ENCODE data around the gene CNN1. TPM values are rescaled to one million over a fixed set of nuclear protein-coding genes. Genes with fewer than 3 reads are reported as not detected.

The CNN1 gene
- total and polyA plus RNA-seq, 2 of the 8 experiments (the other 6 are each of a cell fraction or from before 2014, with no cell fraction given), result 29.8 to 50.8 TPM

DNA sequence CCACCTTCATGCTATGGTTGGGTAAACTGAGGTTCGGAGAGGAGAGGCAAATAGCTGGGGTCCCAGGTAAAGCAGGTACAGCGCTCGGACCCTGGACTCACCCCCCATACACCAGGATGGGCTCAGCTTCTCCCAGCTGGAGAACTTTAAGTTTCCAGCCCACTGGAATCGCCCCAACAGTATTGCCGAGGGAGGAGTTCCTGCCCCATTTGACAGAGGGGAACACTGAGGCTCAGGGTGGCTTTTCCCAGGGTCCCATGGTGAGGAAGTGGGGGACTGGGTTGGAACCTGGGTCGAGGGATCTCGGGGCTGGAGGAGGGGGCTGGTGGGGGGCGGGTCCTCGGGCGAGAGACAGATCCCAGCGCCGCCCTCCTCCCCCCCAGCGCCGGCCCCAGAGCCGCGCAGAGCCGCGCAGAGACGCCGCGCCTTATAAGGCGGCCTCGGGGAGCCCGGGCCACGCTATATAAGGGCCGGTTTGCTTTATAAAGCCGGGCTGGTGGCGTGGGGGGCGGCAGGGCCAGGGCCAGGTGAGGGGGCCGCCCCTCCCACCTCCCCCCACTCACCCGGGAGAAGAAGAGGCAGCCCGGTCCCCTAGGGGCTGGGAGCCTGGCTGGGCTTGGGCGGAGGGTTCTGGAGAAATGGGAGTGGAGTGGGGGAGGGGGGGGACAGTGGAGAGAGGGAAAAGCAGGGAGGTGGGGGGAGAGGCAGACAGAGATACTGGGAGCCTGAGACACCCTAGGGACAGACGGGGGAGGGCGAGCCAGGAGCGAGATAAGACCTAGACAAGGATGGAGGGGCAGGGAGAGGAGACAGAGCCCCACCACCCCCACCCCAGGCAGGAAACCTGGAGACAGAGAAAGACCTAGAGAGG is 1.1 kb downstream of the CNN1 start:
- Histone ChIP-seq H2BK20ac (ENCODE audit: low read length) (no peak overlapping the region), H3K27me3 (replicated peaks in 1 of 4; ENCODE audit: control insufficient read depth in 3 of 4, extremely low read depth in 1 of 4, insufficient read depth in 3 of 4, low read length in 3 of 4) (no peaks in the 10 kb centered on the region; a peak in 1 of 7 replicates), H3K23ac (ENCODE audit: insufficient read length) (no peak overlapping the region), H3K4me2 (ENCODE audit: insufficient read depth in 1 of 2, low read depth in 2 of 2, low read length in 2 of 2) (peak overlapping the region; percentile 73 to 78), H4K5ac (ENCODE audit: insufficient read length, low read depth, low read length) (no peak overlapping the region), H3K9me3 (ENCODE audit: insufficient read depth in 2 of 2, low read depth in 1 of 2, low read length in 1 of 2) (no peaks in the 10 kb centered on the region), H3K4me1 (replicated peaks in 1 of 4; ENCODE audit: control insufficient read depth in 3 of 4, insufficient read depth in 4 of 4, low read length in 3 of 4) (peaks cover 4 to 20% (median 18%) of the 10 kb centered on the region in 4 experiments), H2AFZ (ENCODE audit: low read length) (no peak overlapping the region), H2AK5ac (ENCODE audit: low read depth, low read length) (no peak overlapping the region), H4K91ac (replicated peaks; ENCODE audit: insufficient read length, low read length) (no peak overlapping the region), H3K27ac (ENCODE audit: low read depth, low read length) (no peak overlapping the region), H2BK120ac (replicated peaks; ENCODE audit: low read depth, low read length) (no peak overlapping the region), H3K23me2 (ENCODE audit: low read depth, low read length) (peaks cover 7% of the 10 kb centered on the region; the same call in 1 of the 2 replicates), H3K36me3 (ENCODE audit: control insufficient read depth in 2 of 4, insufficient read depth in 4 of 4, low read length in 3 of 4) (no peaks in the 10 kb centered on the region), H2BK5ac (ENCODE audit: low read depth, low read length) (no peak overlapping the region), H2BK12ac (ENCODE audit: low read depth, low read length) (peak overlapping the region; percentile 81; the same call in 1 of the 2 replicates), H3K79me2 (ENCODE audit: control insufficient read depth in 1 of 2, insufficient read depth in 2 of 2, low read length in 2 of 2) (no peaks in the 10 kb centered on the region), H3K18ac (ENCODE audit: extremely low read depth, low read length) (no peak overlapping the region), H3K56ac (replicated peaks; ENCODE audit: insufficient read length, low read depth, low read length) (no peak overlapping the region), H3K14ac (ENCODE audit: insufficient read length) (no peak overlapping the region), H3K9ac (replicated peaks in 1 of 4; ENCODE audit: extremely low read depth in 1 of 4, low read depth in 3 of 4, low read length in 3 of 4) (peak overlapping the region in 2 of 4 experiments; percentile 38 to 47; a peak in 5 of 7 replicates), H3K79me1 (ENCODE audit: low read depth, low read length) (no peaks in the 10 kb centered on the region), H4K8ac (ENCODE audit: extremely low read depth, insufficient read depth, low read length) (0 out of 2 replicates have a peak overlapping the region, but pooled peaks have one; percentile 57), H2BK15ac (ENCODE audit: low read length) (no peak overlapping the region; the same call in 1 of the 2 replicates), H3K4ac (replicated peaks; ENCODE audit: insufficient read length, low read depth, low read length) (no peak overlapping the region), H4K20me1 (replicated peaks in 1 of 2; ENCODE audit: control insufficient read depth in 1 of 2, insufficient read depth in 2 of 2, low read length in 2 of 2) (no peaks in the 10 kb centered on the region), H3K4me3 (ENCODE audit: extremely low read depth in 1 of 4, insufficient read depth in 2 of 4, low read depth in 3 of 4, low read length in 4 of 4) (peak overlapping the region; percentile 27 to 54 (median 42))
- WGBS, 2 experiments (ENCODE audit: extremely low coverage in 1 of 2, insufficient coverage in 1 of 2, insufficient read length in 1 of 2, insufficient replicate concordance in 2 of 2, low coverage in 1 of 2, low lambda C conversion rate in 2 of 2, missing lambda C conversion rate in 1 of 2), result 60% methylated on average over 5 of the region's 36 CpGs; no CpG with 5 or more reads in 1 of the 2 experiments
- FAIRE-seq (no peak), DNase-seq (ENCODE audit: low read depth in 1 of 2, low spot score in 2 of 2) (peak in 1 of 2 experiments; percentile 63)
- peak; percentile 80; the same call in 1 of the 2 replicates for TF ChIP-seq KDM1A (IDR thresholded peaks at IDR 0.05; ENCODE audit: borderline replicate concordance, low read length)
- TF ChIP-seq ASH2L (IDR thresholded peaks at IDR 0.05; ENCODE audit: low read length), result peak; percentile 28
- peak; percentile 37 to 53; a peak in 2 of 3 replicates for TF ChIP-seq POLR2A (IDR thresholded peaks at IDR 0.05; ENCODE audit: control extremely low read depth in 1 of 2, low read depth in 2 of 2, low read length in 2 of 2)
- TF ChIP-seq SRF (IDR thresholded peaks at IDR 0.05; ENCODE audit: low read depth, low read length), result peak; percentile 91
- TF ChIP-seq RBBP5 (IDR thresholded peaks at IDR 0.05; ENCODE audit: borderline replicate concordance, low read depth, low read length), result no peak
- TF ChIP-seq PHF8 (conservative IDR thresholded peaks at IDR 0.05; ENCODE audit: low read depth, low read length), result peak; percentile 66
- TF ChIP-seq RXRA (IDR thresholded peaks at IDR 0.05; ENCODE audit: insufficient read depth, low read depth, low read length), result no peak
- peak; percentile 50 for TF ChIP-seq TAF1 (IDR thresholded peaks at IDR 0.05; ENCODE audit: low read depth, low read length)
- POLR2A ChIA-PET (ENCODE audit: partially characterized antibody), result interaction anchor here (0.6 to 1.8 kb wide), 12 partner anchors 8 to 914 kb away, joined by 3 to 15 read pairs (median 3); partner anchors contain the start of genes ECSIT, ELAVL3, ELOF1 and ZNF653
- CTCF ChIA-PET (ENCODE audit: partially characterized antibody), result interaction anchor here (1.0 to 2.3 kb wide), 6 partner anchors 10 to 156 kb away, joined by 3 to 9 read pairs (median 4); partner anchors contain the start of gene ECSIT
